Measurements from ENCODE around the gene C7orf57. TPM values are rescaled to one million over a fixed set of nuclear protein-coding genes. Genes with fewer than 3 reads are reported as not detected.

Gene C7orf57
- total and polyA plus RNA-seq, 10 of the 15 experiments (the other 5 are each of a cell fraction or from before 2014, with no cell fraction given) = 0.04 to 0.21 (median 0.10) TPM; not detected in 5

GRCh38 chr7:48091506-48092433 is 56.4 kb downstream of the C7orf57 start:
- Histone ChIP-seq H3K4me2 (ENCODE audit: control insufficient read depth, insufficient read depth) (no peak overlapping the region), H2AFZ (ENCODE audit: control insufficient read depth, low read depth, low read length) (no peak overlapping the region), H3K9ac (ENCODE audit: control insufficient read depth, insufficient read depth, low read length) (no peak overlapping the region), H3K4me3 (no peak overlapping the region), H4K20me1 (ENCODE audit: control insufficient read depth, insufficient read depth) (no peaks in the 10 kb centered on the region), H3K27ac (ENCODE audit: control insufficient read depth, insufficient read depth) (no peak overlapping the region), H3K79me2 (ENCODE audit: control insufficient read depth, insufficient read depth, low read length) (no peaks in the 10 kb centered on the region), H3K36me3 (ENCODE audit: control insufficient read depth in 2 of 2, insufficient read depth in 2 of 2, low read length in 1 of 2) (no peaks in the 10 kb centered on the region), H3K9me3 (replicated peaks; ENCODE audit: control insufficient read depth, insufficient read depth, low read length) (no peaks in the 10 kb centered on the region; the same call in 2 of the 3 replicates), H3K27me3 (replicated peaks in 1 of 2; ENCODE audit: control insufficient read depth in 2 of 2, insufficient read depth in 2 of 2, low read length in 1 of 2) (no peaks in the 10 kb centered on the region; a peak in 1 of 4 replicates), H3K4me1 (ENCODE audit: control insufficient read depth, insufficient read depth, low read length) (peaks cover 15% of the 10 kb centered on the region)
- no peak for DNase-seq (ENCODE audit: low read depth, low spot score)
- ATAC-seq = no peak
- TF ChIP-seq RELB (IDR thresholded peaks at IDR 0.05; ENCODE audit: low read depth) (no peak), RFX5 (IDR thresholded peaks at IDR 0.05; ENCODE audit: low read depth, low read length) (no peak), LARP7 (IDR thresholded peaks at IDR 0.05) (no peak), IKZF1 (conservative IDR thresholded peaks at IDR 0.05) (no peak), RB1 (IDR thresholded peaks at IDR 0.05; ENCODE audit: borderline replicate concordance) (no peak), MYB (IDR thresholded peaks at IDR 0.05; ENCODE audit: borderline replicate concordance, low read depth, low read length) (no peak), IRF4 (IDR thresholded peaks at IDR 0.05; ENCODE audit: low read depth, low read length) (no peak), USF2 (IDR thresholded peaks at IDR 0.05; ENCODE audit: borderline replicate concordance, low read depth, low read length) (no peak), RCOR1 (conservative IDR thresholded peaks at IDR 0.05; ENCODE audit: low read depth, low read length) (no peak), HDGF (IDR thresholded peaks at IDR 0.05) (no peak), SREBF1 (IDR thresholded peaks at IDR 0.05; ENCODE audit: low read length) (no peak), ZBTB11 (CRISPR knock-in tag; IDR thresholded peaks at IDR 0.05) (no peak)
- FAIRE-seq = no peak
- POLR2A ChIA-PET = interaction anchor here (0.7 kb wide), 1 partner anchor 29 kb away, joined by 4 read pairs; no protein-coding TSS in a partner anchor
- in situ Hi-C loops (cut with MboI) = no loop called here
- SMC1A ChIA-PET (ENCODE audit: uncharacterized antibody, unreplicated experiment) = interaction anchor here (2.4 kb wide), 1 partner anchor 19 kb away, joined by 6 read pairs; no protein-coding TSS in a partner anchor
- RAD21 ChIA-PET (ENCODE audit: unreplicated experiment) = no interaction called here
- 84% methylated on average over 10 of the region's 10 CpGs for WGBS (ENCODE audit: insufficient coverage, insufficient replicate concordance, low lambda C conversion rate, missing lambda C conversion rate)
- intact Hi-C loops (cut with micrococcal nuclease; ENCODE audit: unreplicated experiment) = no loop called here
- CTCF ChIA-PET = interaction anchor here (1.3 kb wide), 1 partner anchor 19 kb away, joined by 6 read pairs; no protein-coding TSS in a partner anchor
- no TSS peak for BruUV-seq (replicated peaks)
